GM12865 (cell line): ENCODE measurements around the gene PLVAP.

Experiments
- DNase-seq: peaks from one replicate; pipeline ENCODE4 v3.0.0; 2010; ENCODE audit warnings: low read depth
- H3K4me3 ChIP-seq: 2 replicates; pipeline ENCODE4 v1.5.1; 2011; ENCODE audit warnings: mild to moderate bottlenecking, low read depth, low read length, control low read depth
- TF ChIP-seq, protein P1 (sequence below): IDR thresholded peaks from 2 replicates; pipeline ENCODE4 v1.5.1; 2011; ENCODE audit warnings: low read length, control low read depth, low read depth, inconsistent platforms; ENCODE audit not compliant: insufficient read depth; ENCODE audit errors: missing control alignments

PLVAP gene

GRCh38 chr19:17324357-17325114 lies 52.6 kb downstream of the PLVAP start:
- TF ChIP-seq, protein P1, sequence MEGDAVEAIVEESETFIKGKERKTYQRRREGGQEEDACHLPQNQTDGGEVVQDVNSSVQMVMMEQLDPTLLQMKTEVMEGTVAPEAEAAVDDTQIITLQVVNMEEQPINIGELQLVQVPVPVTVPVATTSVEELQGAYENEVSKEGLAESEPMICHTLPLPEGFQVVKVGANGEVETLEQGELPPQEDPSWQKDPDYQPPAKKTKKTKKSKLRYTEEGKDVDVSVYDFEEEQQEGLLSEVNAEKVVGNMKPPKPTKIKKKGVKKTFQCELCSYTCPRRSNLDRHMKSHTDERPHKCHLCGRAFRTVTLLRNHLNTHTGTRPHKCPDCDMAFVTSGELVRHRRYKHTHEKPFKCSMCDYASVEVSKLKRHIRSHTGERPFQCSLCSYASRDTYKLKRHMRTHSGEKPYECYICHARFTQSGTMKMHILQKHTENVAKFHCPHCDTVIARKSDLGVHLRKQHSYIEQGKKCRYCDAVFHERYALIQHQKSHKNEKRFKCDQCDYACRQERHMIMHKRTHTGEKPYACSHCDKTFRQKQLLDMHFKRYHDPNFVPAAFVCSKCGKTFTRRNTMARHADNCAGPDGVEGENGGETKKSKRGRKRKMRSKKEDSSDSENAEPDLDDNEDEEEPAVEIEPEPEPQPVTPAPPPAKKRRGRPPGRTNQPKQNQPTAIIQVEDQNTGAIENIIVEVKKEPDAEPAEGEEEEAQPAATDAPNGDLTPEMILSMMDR = no peak
- H3K4me3 ChIP-seq = no peak overlapping the region
- no peak for DNase-seq

- TF ChIP-seq, protein P1 = no peak
- DNase-seq = no peak
- H3K4me3 ChIP-seq = no peak overlapping the region
These were observed 53.2 kb downstream of the PLVAP start for GRCh38 chr19:17323964-17324332.

GRCh38 chr19:17323300-17323963 lies 53.7 kb downstream of the PLVAP start:
- no peak overlapping the region for H3K4me3 ChIP-seq
- TF ChIP-seq, protein P1 = no peak
- DNase-seq = no peak

DNA sequence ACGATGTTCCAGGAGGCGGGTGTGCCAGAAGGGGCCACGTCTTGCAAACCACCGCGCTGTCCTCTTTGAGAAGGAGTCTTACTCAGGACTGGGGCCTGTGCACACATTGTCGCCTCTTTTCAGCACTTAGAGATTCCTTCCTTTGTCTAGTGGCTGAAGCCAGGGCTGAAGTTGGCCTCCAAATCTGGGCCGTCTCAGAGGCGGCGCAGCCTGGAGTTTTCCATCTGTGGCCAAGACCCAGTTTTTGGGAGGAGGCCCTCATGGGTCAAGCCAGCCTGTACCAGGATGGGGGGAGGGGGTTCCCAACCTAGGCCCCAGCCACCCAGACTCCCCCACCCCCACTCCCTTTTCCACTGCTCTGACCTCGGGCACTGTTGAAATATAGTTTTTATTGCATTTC lies 54.3 kb downstream of the PLVAP start:
- DNase-seq = no peak
- no peak overlapping the region for H3K4me3 ChIP-seq
- TF ChIP-seq, protein P1 = no peak

DNA sequence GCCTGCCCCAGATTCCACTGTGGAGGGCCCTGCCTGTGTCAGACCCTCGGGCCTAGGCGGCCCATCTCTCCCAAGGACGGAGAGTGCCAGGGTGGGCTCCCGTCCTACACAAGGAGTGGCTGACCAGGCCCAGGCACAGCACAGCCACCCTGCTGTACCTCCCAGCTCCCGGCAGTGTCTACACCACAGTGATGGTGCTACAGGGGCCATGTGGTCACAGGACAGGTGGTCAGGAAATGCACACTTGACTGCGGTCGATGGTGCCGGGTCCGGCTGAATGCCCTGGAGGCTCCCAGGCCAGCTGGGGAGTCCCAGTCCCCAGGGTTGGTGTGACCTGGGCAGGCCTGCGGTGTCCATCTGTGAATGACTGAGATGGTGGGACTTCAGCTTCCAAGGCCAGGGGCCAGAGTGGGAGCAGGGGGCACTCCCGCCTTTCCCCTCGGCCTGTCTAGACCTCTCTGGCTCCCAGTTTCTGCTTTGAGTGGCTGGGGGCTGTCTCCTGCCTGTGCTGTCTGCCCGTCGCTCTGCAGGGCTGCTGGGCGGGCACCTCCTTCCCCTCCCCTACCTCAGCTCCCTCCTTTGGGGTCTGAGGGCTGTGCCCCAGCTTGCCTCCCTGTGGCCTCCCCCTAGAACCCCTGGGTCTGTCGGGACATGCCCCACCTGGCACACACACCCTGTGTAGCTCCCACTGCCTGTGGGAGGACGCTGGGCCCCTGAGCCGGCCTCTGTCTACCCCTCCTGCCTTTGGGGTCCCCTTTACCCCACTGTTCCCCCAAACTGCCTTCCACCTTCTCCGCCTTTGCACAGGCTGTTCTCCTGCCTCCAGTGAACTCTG lies 55.3 kb downstream of the PLVAP start:
- TF ChIP-seq, protein P1 = no peak
- H3K4me3 ChIP-seq = no peak overlapping the region
- no peak for DNase-seq

GRCh38 chr19:17320435-17320834 lies 56.7 kb downstream of the PLVAP start:
- DNase-seq = no peak
- TF ChIP-seq, protein P1 = no peak
- no peak overlapping the region for H3K4me3 ChIP-seq
